GM18517 (cell line): ENCODE data around the gene SLC4A7.
"Not testable (repeated sequence)": the region's sequence is repeated elsewhere in the genome, so short reads cannot be mapped to it uniquely, and the experiment has no call there.

Source experiments
- ATAC-seq: cut with Tn5 transposase; IDR thresholded peaks from one replicate; pipeline ENCODE4 v1.9.1; 2021; ENCODE audit warnings: mild to moderate bottlenecking, moderate library complexity; ENCODE audit not compliant: unreplicated experiment

SLC4A7 gene

GRCh38 chr3:27488821-27489220 lies 4.6 kb upstream of the SLC4A7 start:
- no peak for ATAC-seq

- ATAC-seq: no peak
Observed at GRCh38 chr3:27487383-27487782, 3.2 kb upstream of the SLC4A7 start.

GRCh38 chr3:27486336-27486735 lies 2.2 kb upstream of the SLC4A7 start:
- ATAC-seq: no peak

- no peak for ATAC-seq
Observed at GRCh38 chr3:27485866-27486265, 1.7 kb upstream of the SLC4A7 start.

GRCh38 chr3:27483117-27484014 lies 818 bp downstream of the SLC4A7 start:
- peak; percentile 22 for ATAC-seq

GRCh38 chr3:27479806-27480543 lies 4.2 kb downstream of the SLC4A7 start:
- no peak for ATAC-seq

- ATAC-seq: no peak
Observed at GRCh38 chr3:27471923-27472550, 12.1 kb downstream of the SLC4A7 start.

- no peak for ATAC-seq
Observed at GRCh38 chr3:27468283-27468886, 15.8 kb downstream of the SLC4A7 start.

GRCh38 chr3:27467545-27467944 lies 16.6 kb downstream of the SLC4A7 start:
- peak; percentile 87 for ATAC-seq

- no peak for ATAC-seq
Observed at GRCh38 chr3:27464646-27465045, 19.5 kb downstream of the SLC4A7 start.

GRCh38 chr3:27462228-27462627 lies 22.0 kb downstream of the SLC4A7 start:
- ATAC-seq: no peak

GRCh38 chr3:27458929-27459328 lies 25.3 kb downstream of the SLC4A7 start:
- no peak for ATAC-seq

- ATAC-seq: no peak
Observed at GRCh38 chr3:27456554-27456953, 27.6 kb downstream of the SLC4A7 start.

GRCh38 chr3:27454914-27455313 lies 29.3 kb downstream of the SLC4A7 start:
- peak; percentile 72 for ATAC-seq

- ATAC-seq: no peak
Observed at GRCh38 chr3:27454461-27454860, 29.7 kb downstream of the SLC4A7 start.

GRCh38 chr3:27452368-27453090 lies 31.7 kb downstream of the SLC4A7 start:
- ATAC-seq: no peak

GRCh38 chr3:27451842-27452241 lies 32.3 kb downstream of the SLC4A7 start:
- no peak for ATAC-seq

GRCh38 chr3:27451251-27451650 lies 32.9 kb downstream of the SLC4A7 start:
- no peak for ATAC-seq

GRCh38 chr3:27449530-27450150 lies 34.5 kb downstream of the SLC4A7 start:
- ATAC-seq: no peak

GRCh38 chr3:27442995-27443394 lies 41.2 kb downstream of the SLC4A7 start:
- not testable (repeated sequence) for ATAC-seq
